Measurements from ENCODE around the gene TMEM19.

Gene TMEM19

DNA sequence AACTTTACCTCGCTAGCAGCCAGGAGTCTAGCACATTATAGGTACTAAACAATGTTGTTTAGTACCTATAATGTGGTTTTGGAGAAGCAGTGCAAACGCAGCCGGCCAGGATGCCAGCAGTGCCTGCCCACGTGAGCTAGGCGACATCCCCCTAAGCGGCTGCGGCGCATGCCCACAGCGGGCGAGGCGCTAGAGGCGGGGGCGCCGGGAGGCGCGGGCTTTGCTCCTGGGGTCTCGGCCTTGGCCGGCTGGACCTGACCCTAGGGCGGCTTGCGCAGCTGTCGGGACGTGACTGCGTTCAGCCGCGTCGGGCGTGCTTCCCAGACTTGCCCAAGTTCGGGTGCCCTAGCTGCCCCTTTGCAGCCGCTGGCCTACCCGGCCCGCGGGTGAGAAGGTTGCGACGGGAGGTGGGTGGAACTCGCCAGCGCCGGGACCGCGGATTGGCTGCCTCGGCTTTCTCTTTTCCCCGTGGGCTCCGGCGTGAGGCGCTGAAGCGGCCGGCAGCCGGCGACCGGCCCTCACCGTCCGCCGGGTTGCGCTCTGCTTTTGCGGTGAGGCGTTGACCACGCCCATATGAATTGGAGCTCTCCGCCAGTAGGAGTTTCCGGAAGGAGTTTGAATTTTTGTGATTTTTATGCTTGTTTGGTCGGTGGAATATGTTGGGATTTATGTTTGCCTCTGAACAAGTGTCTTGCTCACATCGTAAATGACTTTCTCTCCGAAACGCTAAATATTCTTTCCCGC is at the start of gene TMEM19:
TSS of gene TMEM19 (plus strand) at position 169 of the 744 bp plus-strand sequence. CDS start 599 bp downstream, outside the sequence.
- DNase-seq (ENCODE audit: low read depth in 1 of 2, low spot score in 1 of 2), result peak; percentile 58 to 69

GRCh38 chr12:71636704-71637115 is 49.2 kb upstream of the TMEM19 start:
- no peak for DNase-seq (ENCODE audit: low read depth in 1 of 2, low spot score in 1 of 2)

DNA sequence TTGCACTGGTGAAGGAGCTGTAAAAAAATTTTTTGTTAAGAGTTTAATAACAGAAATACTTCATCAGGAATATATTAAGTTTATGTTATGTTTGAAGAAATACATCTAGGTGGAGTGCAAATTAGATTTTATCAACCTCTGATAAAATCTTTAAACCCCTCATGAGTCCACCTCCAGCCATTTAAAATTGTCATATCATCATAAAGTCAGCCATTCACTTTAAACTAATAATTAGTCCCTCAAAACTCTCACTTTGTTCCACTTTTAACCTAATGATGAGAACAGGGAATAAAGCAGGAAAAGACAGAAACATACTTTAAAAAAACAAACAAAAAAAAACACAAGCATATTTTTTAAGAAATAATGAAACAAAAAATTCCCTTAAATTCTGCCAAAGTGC is 47.4 kb upstream of the TMEM19 start:
- no peak for DNase-seq (ENCODE audit: low read depth in 1 of 2, low spot score in 1 of 2)

- DNase-seq (ENCODE audit: low read depth in 1 of 2, low spot score in 1 of 2), result no peak
These were observed 46.5 kb upstream of the TMEM19 start for GRCh38 chr12:71639341-71639760.

- no peak for DNase-seq (ENCODE audit: low read depth in 1 of 2, low spot score in 1 of 2)
These were observed 45.6 kb upstream of the TMEM19 start for GRCh38 chr12:71640316-71640715.

DNA sequence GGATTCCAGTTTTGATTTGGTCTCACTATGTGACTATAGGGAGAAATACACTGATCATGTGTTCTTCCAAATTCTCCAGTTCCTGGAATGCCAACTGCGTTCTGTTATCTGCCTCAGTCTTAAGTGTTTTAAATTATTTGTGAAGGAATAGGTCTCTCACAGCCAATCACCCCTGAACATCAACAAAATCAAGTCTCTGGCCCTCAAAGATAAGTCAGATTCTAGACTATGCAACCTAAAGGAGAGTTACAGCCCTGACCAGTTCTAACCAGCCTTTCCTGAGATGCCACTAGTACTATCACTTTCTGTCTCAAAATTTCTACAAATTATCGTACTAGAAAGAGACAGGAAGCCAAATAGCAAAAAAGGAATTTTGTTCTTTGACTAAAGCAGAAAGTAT is 44.5 kb upstream of the TMEM19 start:
- no peak for DNase-seq (ENCODE audit: low read depth in 1 of 2, low spot score in 1 of 2)

DNA sequence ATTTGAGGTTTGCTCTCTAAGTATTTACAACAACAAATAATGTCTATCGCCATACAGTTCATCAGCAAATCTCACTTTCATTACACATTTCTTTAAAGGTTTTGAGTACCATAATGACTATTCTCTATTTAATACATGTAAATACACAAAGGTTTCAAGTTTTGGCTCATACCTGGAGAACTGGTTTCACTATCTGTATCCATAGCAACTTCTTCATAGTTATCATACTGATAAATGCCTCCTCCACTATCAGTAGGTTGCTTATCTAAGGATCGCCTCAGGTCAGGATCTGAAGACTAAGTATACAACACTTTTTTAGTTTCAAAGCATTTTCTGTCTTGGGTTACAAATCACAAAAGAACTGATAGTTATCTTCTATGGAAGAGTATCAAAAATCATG is 43.6 kb upstream of the TMEM19 start:
- no peak for DNase-seq (ENCODE audit: low read depth in 1 of 2, low spot score in 1 of 2)

- DNase-seq (ENCODE audit: low read depth in 1 of 2, low spot score in 1 of 2), result no peak
These were observed 40.6 kb upstream of the TMEM19 start for GRCh38 chr12:71645268-71645667.

- DNase-seq (ENCODE audit: low read depth in 1 of 2, low spot score in 1 of 2), result no peak
These were observed 39.4 kb upstream of the TMEM19 start for GRCh38 chr12:71646512-71646911.

- DNase-seq (ENCODE audit: low read depth in 1 of 2, low spot score in 1 of 2), result no peak
These were observed 37.3 kb upstream of the TMEM19 start for GRCh38 chr12:71648537-71648936.

DNA sequence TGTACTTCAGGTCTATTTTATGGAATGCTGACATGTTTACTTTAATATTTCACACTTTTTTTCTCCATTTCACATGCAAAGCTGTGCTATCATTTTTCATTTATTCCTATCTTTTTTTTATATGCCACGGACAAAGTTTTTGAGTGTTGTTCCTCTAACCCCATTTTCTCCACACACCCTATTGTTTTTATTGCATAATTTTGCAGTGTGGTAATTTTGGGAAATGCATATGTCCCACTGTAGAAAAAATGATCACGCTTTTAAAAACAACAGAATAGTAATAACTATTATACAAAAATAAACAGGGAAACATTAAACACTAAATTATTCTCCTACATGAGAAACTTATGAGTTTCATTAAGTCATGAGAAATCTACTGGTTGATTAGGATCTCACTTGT is 36.5 kb upstream of the TMEM19 start:
- DNase-seq (ENCODE audit: low read depth in 1 of 2, low spot score in 1 of 2), result no peak

DNA sequence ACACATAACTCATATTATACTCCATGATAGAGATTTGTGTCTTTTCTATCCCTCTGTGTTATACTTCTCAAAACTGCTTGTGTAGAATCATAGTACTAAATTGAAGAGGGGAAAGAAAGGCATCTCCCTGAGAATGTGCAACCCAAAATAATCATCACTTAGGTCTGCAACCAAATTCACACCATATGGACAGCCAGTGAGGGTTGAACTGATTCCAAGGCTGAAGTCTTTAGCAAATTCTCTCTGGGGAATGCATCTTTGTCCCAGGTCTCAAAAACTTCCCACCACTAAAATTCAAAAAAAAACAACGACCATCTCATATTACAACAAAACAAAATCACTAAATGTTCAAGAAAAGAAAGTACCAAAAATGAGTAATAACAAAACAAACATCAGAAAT is 33.2 kb upstream of the TMEM19 start:
- no peak for DNase-seq (ENCODE audit: low read depth in 1 of 2, low spot score in 1 of 2)

GRCh38 chr12:71653137-71653536 is 32.7 kb upstream of the TMEM19 start:
- DNase-seq (ENCODE audit: low read depth in 1 of 2, low spot score in 1 of 2), result no peak

DNA sequence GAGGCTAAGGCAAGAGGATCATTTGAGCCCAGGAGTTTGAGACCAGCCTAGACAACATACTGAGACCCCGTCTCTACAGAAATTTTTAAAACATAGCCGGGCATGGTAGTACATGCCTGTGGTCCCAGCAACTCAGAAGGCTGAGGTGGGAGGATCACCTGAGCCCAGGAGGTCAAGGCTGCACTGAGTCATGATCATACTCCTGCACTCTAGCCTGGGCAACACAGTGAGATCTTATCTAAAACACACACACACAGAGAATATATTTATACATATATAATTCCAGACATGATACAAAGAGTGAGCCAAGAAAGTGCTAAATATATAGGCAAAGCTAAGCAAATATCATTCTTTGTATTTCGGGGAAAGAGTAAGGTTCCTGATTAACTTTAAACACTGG is 31.7 kb upstream of the TMEM19 start:
- DNase-seq (ENCODE audit: low read depth in 1 of 2, low spot score in 1 of 2), result no peak

- DNase-seq (ENCODE audit: low read depth in 1 of 2, low spot score in 1 of 2), result no peak
These were observed 30.4 kb upstream of the TMEM19 start for GRCh38 chr12:71655495-71655894.

DNA sequence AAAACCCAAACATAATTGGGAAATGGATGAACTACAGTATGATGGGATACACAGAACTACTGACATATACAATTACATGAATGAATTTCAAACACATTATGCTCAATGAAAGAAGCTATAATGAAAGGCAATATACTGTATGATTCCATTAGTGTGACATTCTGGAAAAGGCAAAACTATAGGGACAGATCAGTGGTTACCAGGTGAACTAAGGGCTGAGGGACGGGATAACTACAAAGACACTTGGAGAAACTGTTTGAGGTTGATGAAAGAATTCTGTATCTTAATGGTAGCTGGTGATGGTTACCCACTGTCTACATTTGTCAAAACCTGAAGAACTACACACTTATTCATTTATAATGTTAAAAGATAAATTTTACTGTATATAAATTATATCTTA is 30.0 kb upstream of the TMEM19 start:
- no peak for DNase-seq (ENCODE audit: low read depth in 1 of 2, low spot score in 1 of 2)

GRCh38 chr12:71656740-71657139 is 29.1 kb upstream of the TMEM19 start:
- DNase-seq (ENCODE audit: low read depth in 1 of 2, low spot score in 1 of 2), result no peak

- no peak for DNase-seq (ENCODE audit: low read depth in 1 of 2, low spot score in 1 of 2)
These were observed 23.8 kb upstream of the TMEM19 start for GRCh38 chr12:71661977-71662530.

GRCh38 chr12:71662849-71663560 is 22.9 kb upstream of the TMEM19 start:
- peak; percentile 30 to 60 for DNase-seq (ENCODE audit: low read depth in 1 of 2, low spot score in 1 of 2)

GRCh38 chr12:71663561-71664410 is 22.1 kb upstream of the TMEM19 start, which contains the start of the genes THAP2 and ZFC3H1:
Gene THAP2 (plus strand): TSS chr12:71664301. CDS start chr12:71664510, 209 bp downstream.
Gene ZFC3H1 (minus strand): TSS chr12:71663848. CDS start chr12:71663610, 238 bp downstream.
- peak; percentile 74 to 84 for DNase-seq (ENCODE audit: low read depth in 1 of 2, low spot score in 1 of 2)

GRCh38 chr12:71664411-71665089 is 21.3 kb upstream of the TMEM19 start:
- DNase-seq (ENCODE audit: low read depth in 1 of 2, low spot score in 1 of 2), result no peak

Measured in activated T-helper 1 cell treated with anti-CD3 and anti-CD28 coated beads, Interleukin-2, amount 50 U/mL, for 16 hours (primary cell).